ENCODE results near the gene PKDCC.

PKDCC gene

GRCh38 chr2:42099438-42100173 is 51.8 kb downstream of the PKDCC start:
- Histone ChIP-seq H3K4me1 (peaks cover 4% of the 10 kb centered on the region), H3K9me3 (no peaks in the 10 kb centered on the region; the same call in 1 of the 2 replicates), H3K27me3 (no peaks in the 10 kb centered on the region), H3K36me3 (no peaks in the 10 kb centered on the region), H3K4me3 (ENCODE audit: low read depth, low read length) (no peak overlapping the region)
- TF ChIP-seq, protein P1, sequence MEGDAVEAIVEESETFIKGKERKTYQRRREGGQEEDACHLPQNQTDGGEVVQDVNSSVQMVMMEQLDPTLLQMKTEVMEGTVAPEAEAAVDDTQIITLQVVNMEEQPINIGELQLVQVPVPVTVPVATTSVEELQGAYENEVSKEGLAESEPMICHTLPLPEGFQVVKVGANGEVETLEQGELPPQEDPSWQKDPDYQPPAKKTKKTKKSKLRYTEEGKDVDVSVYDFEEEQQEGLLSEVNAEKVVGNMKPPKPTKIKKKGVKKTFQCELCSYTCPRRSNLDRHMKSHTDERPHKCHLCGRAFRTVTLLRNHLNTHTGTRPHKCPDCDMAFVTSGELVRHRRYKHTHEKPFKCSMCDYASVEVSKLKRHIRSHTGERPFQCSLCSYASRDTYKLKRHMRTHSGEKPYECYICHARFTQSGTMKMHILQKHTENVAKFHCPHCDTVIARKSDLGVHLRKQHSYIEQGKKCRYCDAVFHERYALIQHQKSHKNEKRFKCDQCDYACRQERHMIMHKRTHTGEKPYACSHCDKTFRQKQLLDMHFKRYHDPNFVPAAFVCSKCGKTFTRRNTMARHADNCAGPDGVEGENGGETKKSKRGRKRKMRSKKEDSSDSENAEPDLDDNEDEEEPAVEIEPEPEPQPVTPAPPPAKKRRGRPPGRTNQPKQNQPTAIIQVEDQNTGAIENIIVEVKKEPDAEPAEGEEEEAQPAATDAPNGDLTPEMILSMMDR (IDR thresholded peaks at IDR 0.05; ENCODE audit: low read depth, low read length): no peak
- no peak for DNase-seq

DNA sequence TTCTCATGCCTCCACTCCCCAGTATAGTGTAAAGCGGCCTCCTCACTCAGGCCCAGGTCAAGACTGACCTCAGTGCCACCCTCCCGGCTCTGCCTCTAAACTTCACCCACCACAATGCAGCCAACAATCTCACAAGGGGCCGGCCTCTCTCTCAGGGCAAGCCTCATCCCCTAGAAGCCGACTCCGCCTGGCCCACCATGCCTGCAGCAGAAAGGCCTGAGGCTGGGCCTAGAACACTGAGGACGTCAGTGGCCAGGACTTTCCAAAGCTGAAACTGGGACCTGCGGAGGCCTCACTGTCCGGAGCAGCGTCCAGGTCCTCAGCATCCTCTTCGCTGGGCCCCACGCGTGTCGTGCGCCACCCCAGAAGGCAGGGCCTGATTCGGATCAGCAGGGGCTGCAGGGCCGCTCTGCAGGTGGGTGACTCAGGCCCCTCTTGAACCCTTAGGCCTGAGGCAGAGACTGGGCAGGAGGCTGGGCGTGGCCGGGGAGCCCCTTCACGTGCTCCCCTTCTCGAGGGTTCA is 52.9 kb downstream of the PKDCC start:
- Histone ChIP-seq H3K4me1 (peaks cover 4% of the 10 kb centered on the region), H3K36me3 (no peaks in the 10 kb centered on the region), H3K4me3 (ENCODE audit: low read depth, low read length) (no peak overlapping the region), H3K27me3 (no peaks in the 10 kb centered on the region), H3K9me3 (no peaks in the 10 kb centered on the region; the same call in 1 of the 2 replicates)
- DNase-seq: no peak
- TF ChIP-seq, protein P1 (IDR thresholded peaks at IDR 0.05; ENCODE audit: low read depth, low read length): no peak

DNA sequence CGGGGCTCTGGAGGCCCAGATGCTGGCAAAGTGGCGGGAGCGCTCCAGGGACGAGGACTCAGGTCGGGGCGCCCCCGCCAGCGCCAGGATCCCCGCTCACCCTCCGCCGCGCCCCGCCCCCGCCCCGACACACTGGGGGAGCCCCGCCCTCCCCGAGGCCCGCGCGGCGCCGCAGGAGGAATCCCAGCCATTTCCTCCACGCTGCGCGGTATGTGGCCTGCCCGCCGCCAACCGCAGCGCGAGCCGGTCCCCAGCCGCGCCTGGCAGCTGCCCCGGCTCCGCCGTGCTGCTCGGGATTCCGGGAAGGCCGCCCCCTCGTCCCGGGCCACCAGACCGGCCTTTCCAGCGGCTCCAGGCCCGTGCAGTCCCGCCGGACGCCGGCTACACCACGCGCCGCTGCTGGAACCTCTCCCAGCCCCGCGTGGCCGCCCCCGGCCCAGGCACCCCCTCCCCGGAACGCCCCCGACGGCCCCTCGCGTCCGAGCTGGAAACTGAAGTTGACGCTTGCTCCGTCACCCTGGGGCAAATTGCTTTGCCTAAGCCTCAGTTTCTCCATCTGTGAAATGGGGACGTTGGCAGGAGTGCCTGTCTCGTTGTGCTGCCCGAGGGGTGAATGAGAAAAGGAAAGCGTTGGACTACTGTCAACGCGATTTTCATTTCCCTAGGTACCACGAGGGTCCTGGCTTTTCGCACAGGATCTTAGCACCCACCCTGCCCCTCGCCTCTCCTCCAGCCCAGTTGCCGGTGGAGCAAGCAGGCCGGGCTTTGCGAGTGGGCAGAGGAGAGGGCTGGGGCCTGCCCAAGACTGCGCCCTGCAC is 53.6 kb downstream of the PKDCC start:
- TF ChIP-seq, protein P1 (IDR thresholded peaks at IDR 0.05; ENCODE audit: low read depth, low read length): no peak
- no peak for DNase-seq
- Histone ChIP-seq H3K36me3 (no peaks in the 10 kb centered on the region), H3K9me3 (no peaks in the 10 kb centered on the region; the same call in 1 of the 2 replicates), H3K4me1 (no peaks in the 10 kb centered on the region), H3K27me3 (no peaks in the 10 kb centered on the region), H3K4me3 (ENCODE audit: low read depth, low read length) (no peak overlapping the region)

GRCh38 chr2:42102024-42102590 is 54.3 kb downstream of the PKDCC start:
- Histone ChIP-seq H3K4me3 (ENCODE audit: low read depth, low read length) (no peak overlapping the region), H3K9me3 (no peaks in the 10 kb centered on the region; the same call in 1 of the 2 replicates), H3K4me1 (peaks cover 5% of the 10 kb centered on the region), H3K36me3 (no peaks in the 10 kb centered on the region), H3K27me3 (no peaks in the 10 kb centered on the region)
- TF ChIP-seq, protein P1 (IDR thresholded peaks at IDR 0.05; ENCODE audit: low read depth, low read length): no peak
- DNase-seq: no peak

DNA sequence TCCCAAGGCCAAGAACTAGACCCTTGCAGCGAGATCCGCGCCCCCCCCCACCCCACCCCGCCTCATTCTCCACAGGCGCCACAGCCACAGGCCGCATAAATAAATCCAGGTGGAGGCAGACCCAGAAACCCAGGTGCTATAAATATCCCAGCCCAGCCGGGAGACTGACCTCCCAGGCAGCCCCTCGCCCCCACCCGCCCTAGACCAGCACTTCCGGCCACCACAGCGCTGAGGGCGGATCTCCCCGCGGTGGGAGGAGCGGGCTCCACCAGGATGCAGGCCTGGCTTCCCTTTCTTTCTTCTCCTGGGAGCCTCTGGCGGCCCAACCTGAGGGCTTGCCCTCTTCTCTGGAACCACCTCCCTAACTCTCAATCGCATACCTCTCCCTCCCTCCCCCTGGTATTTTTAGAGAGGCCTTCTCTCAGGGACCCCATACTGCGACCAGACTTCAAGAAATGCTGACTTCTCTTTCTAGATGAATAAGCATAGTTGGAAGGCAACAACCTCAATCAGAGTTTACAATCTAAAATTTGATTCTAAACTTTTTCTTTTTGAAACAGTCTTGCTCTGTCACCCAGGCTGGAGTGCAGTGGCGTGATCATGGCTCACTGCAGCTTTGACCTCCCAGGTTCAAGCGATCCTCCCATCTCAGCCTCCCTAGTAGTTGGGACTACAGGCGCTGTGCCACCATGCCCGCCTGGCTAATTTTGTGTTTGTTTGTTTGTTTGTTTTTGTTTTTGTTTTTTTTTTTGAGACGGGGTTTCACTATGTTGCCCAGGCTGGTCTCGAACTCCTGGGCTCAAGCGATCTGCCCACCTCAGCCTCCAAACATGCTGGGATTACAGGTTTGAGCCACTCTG is 55.0 kb downstream of the PKDCC start:
- no peaks in the 10 kb centered on the region for H3K36me3 ChIP-seq
- H3K9me3 ChIP-seq: no peaks in the 10 kb centered on the region; the same call in 1 of the 2 replicates
- DNase-seq: no peak
- no peaks in the 10 kb centered on the region for H3K27me3 ChIP-seq
- H3K4me3 ChIP-seq (ENCODE audit: low read depth, low read length): no peak overlapping the region
- H3K4me1 ChIP-seq: peaks cover 7% of the 10 kb centered on the region
- TF ChIP-seq, protein P1 (IDR thresholded peaks at IDR 0.05; ENCODE audit: low read depth, low read length): no peak

All from BE2C (cell line).